ENCODE data around the gene EIF4G3. TPM values are rescaled to one million over a fixed set of nuclear protein-coding genes. Genes with fewer than 3 reads are reported as not detected.
"Not testable (repeated sequence)": the region's sequence is repeated elsewhere in the genome, so short reads cannot be mapped to it uniquely, and the experiment has no call there.

Gene EIF4G3
- total and polyA plus RNA-seq, 3 experiments from 2014 or later: 13.0 to 51.3 (median 46.8) TPM

DNA sequence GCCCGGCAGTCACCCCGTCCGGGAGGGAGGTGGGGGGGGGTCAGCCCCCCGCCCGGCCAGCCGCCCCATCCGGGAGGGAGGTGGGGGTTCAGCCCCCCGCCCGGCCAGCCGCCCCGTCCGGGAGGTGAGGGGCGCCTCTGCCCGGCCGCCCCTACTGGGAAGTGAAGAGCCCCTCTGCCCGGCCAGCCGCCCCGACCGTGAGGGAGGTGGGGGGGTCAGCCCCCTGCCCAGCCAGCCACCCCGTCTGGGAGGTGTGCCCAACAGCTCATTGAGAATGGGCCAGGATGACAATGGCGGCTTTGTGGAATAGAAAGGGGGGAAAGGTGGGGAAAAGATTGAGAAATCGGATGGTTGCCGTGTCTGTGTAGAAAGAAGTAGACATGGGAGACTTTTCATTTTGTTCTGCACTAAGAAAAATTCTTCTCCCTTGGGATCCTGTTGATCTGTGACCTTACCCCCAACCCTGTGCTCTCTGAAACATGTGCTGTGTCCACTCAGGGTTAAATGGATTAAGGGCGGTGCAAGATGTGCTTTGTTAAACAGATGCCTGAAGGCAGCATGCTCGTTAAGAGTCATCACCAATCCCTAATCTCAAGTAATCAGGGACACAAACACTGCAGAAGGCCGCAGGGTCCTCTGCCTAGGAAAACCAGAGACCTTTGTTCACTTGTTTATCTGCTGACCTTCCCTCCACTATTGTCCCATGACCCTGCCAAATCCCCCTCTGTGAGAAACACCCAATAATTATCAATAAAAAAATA is 152.4 kb downstream of the EIF4G3 start:
- DNase-seq; POLR2A ChIA-PET; H3K27ac ChIP-seq (ENCODE audit: low read depth, low read length): not testable (repeated sequence)

DNA sequence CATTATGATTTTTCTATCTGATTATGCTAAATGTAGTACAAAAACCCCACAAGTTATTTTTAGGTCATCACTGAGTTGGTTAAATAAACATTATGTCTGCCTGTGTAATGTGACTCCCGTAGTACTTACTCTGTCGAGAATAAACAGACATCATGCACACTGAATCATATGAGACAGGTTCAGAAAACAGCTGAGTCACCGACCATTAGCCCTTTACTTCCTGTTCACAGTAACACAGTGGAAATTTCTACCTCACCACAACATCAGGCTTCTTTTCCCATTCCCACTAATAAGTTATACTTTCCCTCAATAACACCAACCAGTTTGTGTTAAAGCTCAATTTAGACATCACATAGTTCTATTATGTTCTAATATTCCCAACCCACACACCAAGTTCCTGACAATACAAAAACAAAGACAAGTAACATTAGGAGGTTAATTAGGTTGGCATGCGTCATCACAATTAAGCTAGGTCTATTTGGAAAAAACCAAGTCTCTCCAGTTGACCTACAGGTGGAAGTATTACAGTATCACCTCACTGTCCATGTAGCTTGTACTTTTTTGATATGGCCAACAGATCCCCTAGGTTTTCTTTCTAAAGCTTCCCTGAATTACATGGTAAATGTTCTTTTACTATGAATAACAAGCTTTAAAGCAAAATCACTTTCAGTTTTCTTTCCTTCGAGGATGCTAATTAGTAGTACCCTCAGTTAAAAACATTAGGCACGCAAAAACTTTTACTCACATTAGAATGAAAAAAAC is 154.2 kb downstream of the EIF4G3 start:
- Mint-ChIP-seq H3K27me3 (no peaks in the 10 kb centered on the region), H3K9me3 (no peaks in the 10 kb centered on the region), H3K36me3 (no peaks in the 10 kb centered on the region), H3K27ac (peak overlapping the region; percentile 51 to 91 (median 84)), H3K4me1 (peaks cover 19 to 35% (median 33%) of the 10 kb centered on the region in 3 donors), H3K4me3 (peak overlapping the region; percentile 6 to 81 (median 74))
- peak overlapping the region; percentile 84 for H3K27ac ChIP-seq (ENCODE audit: low read depth, low read length)
- POLR2A ChIA-PET: interaction anchor here (0.6 to 1.4 kb wide), 2 partner anchors 19 to 235 kb away, joined by 3 to 6 read pairs; partner anchors contain the start of gene HP1BP3
- CTCF ChIA-PET: interaction anchor here (0.7 kb wide), 1 partner anchor 173 kb away, joined by 3 read pairs; no protein-coding TSS in a partner anchor
- DNase-seq: peak in 2 of 5 donors; percentile 15 to 54
- no peaks in the 10 kb centered on the region for H3K27me3 ChIP-seq (ENCODE audit: insufficient read depth, low read length, poor library complexity, severe bottlenecking)
- peaks cover 12% of the 10 kb centered on the region for H3K4me1 ChIP-seq (ENCODE audit: insufficient read depth, low read length)
- H3K36me3 ChIP-seq (ENCODE audit: insufficient read depth, low read length): no peaks in the 10 kb centered on the region
- no peaks in the 10 kb centered on the region for H3K9me3 ChIP-seq (ENCODE audit: low read length)
- peak overlapping the region; percentile 0 for H3K4me3 ChIP-seq (ENCODE audit: low read length)

More for the DNA sequence above, 152.4 kb downstream of the EIF4G3 start:
- CTCF ChIA-PET; H3K27me3 Mint-ChIP-seq; H3K9me3 ChIP-seq (ENCODE audit: low read length); H3K4me3 Mint-ChIP-seq; H3K36me3 Mint-ChIP-seq; H3K27ac Mint-ChIP-seq; H3K27me3 ChIP-seq (ENCODE audit: insufficient read depth, low read length, poor library complexity, severe bottlenecking); H3K9me3 Mint-ChIP-seq; H3K4me3 ChIP-seq (ENCODE audit: low read length); H3K36me3 ChIP-seq (ENCODE audit: insufficient read depth, low read length): not testable (repeated sequence)
- H3K4me1 ChIP-seq (ENCODE audit: insufficient read depth, low read length): peaks cover 12% of the 10 kb centered on the region
- H3K4me1 Mint-ChIP-seq: peaks cover 20 to 40% (median 37%) of the 10 kb centered on the region in 3 donors

DNA sequence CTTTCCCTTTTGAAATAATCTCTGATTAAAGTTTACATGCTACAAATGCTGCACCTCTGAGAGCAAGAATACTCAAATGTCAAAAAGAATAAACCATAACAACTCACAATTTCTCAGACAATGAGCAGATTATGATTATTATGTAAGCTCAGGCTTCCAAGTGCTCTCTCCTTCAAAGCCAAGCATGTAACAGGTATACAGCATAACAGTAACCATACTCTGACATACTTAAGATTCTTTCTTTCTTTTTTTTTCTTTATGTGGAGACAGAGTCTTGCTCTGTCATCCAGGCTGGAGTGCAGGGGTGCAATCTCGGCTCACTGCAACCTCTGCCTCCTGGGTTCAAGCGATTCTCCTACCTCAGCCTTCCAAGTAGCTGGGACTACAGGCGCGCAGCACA is 155.4 kb downstream of the EIF4G3 start:
- CTCF ChIA-PET: no interaction called here
- H3K27ac Mint-ChIP-seq: peak overlapping the region in 4 of 8 donors; percentile 61 to 81 (median 76)
- H3K9me3 Mint-ChIP-seq: no peaks in the 10 kb centered on the region

DNA sequence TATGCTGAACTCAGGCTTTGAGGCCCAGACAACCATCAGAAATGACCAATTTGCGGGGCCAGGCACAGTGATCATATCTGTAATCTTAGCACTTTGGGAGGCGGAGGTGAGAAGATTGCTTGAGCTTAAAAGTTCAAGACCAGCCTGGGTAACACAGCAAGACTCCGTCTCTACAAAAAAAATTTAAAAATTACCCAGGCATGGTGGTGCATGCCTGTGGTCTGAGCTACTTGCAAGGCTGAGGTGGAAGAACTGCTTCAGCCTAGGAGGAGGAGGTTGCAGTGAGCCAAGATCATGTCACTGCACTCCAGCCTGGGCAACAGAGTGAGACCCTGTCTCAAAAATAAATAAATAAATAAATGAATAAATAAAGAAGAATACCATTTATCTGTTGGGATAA is 156.5 kb downstream of the EIF4G3 start:
- Histone ChIP-seq H3K4me1 (ENCODE audit: insufficient read depth, low read length) (peaks cover 12% of the 10 kb centered on the region), H3K27me3 (ENCODE audit: insufficient read depth, low read length, poor library complexity, severe bottlenecking) (no peaks in the 10 kb centered on the region), H3K9me3 (ENCODE audit: low read length) (no peaks in the 10 kb centered on the region), H3K27ac (ENCODE audit: low read depth, low read length) (no peak overlapping the region), H3K36me3 (ENCODE audit: insufficient read depth, low read length) (no peaks in the 10 kb centered on the region), H3K4me3 (ENCODE audit: low read length) (no peak overlapping the region)
- no peaks in the 10 kb centered on the region for H3K9me3 Mint-ChIP-seq
- peaks cover 0 to 3% (median 0%) of the 10 kb centered on the region in 3 donors for H3K36me3 Mint-ChIP-seq
- H3K27ac Mint-ChIP-seq: peak overlapping the region in 1 of 8 donors; percentile 13
- CTCF ChIA-PET: no interaction called here
- POLR2A ChIA-PET: no interaction called here
- DNase-seq: no peak
- H3K4me1 Mint-ChIP-seq: peaks cover 22 to 29% (median 28%) of the 10 kb centered on the region in 3 donors
- no peaks in the 10 kb centered on the region for H3K27me3 Mint-ChIP-seq
- H3K4me3 Mint-ChIP-seq: no peak overlapping the region

More for the DNA sequence above, 155.4 kb downstream of the EIF4G3 start:
- H3K4me1 ChIP-seq (ENCODE audit: insufficient read depth, low read length): peaks cover 12% of the 10 kb centered on the region
- H3K36me3 ChIP-seq (ENCODE audit: insufficient read depth, low read length): no peaks in the 10 kb centered on the region
- H3K9me3 ChIP-seq (ENCODE audit: low read length): no peaks in the 10 kb centered on the region
- H3K4me3 ChIP-seq (ENCODE audit: low read length): no peak overlapping the region
- H3K4me1 Mint-ChIP-seq: peaks cover 19 to 33% (median 33%) of the 10 kb centered on the region in 3 donors
- no peaks in the 10 kb centered on the region for H3K36me3 Mint-ChIP-seq
- H3K4me3 Mint-ChIP-seq: no peak overlapping the region
- DNase-seq: no peak
- POLR2A ChIA-PET: no interaction called here
- no peaks in the 10 kb centered on the region for H3K27me3 ChIP-seq (ENCODE audit: insufficient read depth, low read length, poor library complexity, severe bottlenecking)
- H3K27me3 Mint-ChIP-seq: no peaks in the 10 kb centered on the region
- H3K27ac ChIP-seq (ENCODE audit: low read depth, low read length): peak overlapping the region; percentile 84

DNA sequence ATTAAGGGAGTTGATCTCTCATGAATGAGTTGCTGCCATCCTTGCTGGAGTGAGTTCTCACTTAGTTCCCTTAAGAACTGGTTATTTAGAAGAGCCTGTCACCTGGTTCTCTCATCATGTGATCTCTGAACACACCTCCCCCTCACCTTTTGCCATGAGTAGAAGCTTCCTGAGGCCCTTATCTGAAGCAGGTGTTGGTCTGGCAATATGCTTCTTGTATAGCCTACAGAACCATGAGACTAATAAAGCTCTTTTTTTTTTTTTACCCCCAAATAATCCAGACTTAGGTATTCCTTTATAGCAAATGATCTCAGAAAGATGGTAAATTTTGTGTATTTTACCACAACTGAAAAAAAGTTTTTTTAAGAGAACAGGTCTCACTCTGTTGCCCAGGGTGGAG is 158.0 kb downstream of the EIF4G3 start:
- no peak overlapping the region for H3K4me3 ChIP-seq (ENCODE audit: low read length)
- Mint-ChIP-seq H3K27me3 (no peaks in the 10 kb centered on the region), H3K36me3 (peaks cover 0 to 5% (median 5%) of the 10 kb centered on the region in 3 donors), H3K4me3 (no peak overlapping the region), H3K27ac (no peak overlapping the region), H3K9me3 (no peaks in the 10 kb centered on the region), H3K4me1 (peaks cover 27 to 28% (median 27%) of the 10 kb centered on the region in 3 donors)
- peaks cover 12% of the 10 kb centered on the region for H3K4me1 ChIP-seq (ENCODE audit: insufficient read depth, low read length)
- H3K36me3 ChIP-seq (ENCODE audit: insufficient read depth, low read length): no peaks in the 10 kb centered on the region
- DNase-seq: no peak
- H3K9me3 ChIP-seq (ENCODE audit: low read length): no peaks in the 10 kb centered on the region
- no peaks in the 10 kb centered on the region for H3K27me3 ChIP-seq (ENCODE audit: insufficient read depth, low read length, poor library complexity, severe bottlenecking)
- POLR2A ChIA-PET: no interaction called here
- CTCF ChIA-PET: interaction anchor here (1.2 kb wide), 1 partner anchor 18 kb away, joined by 3 read pairs; no protein-coding TSS in a partner anchor
- no peak overlapping the region for H3K27ac ChIP-seq (ENCODE audit: low read depth, low read length)

DNA sequence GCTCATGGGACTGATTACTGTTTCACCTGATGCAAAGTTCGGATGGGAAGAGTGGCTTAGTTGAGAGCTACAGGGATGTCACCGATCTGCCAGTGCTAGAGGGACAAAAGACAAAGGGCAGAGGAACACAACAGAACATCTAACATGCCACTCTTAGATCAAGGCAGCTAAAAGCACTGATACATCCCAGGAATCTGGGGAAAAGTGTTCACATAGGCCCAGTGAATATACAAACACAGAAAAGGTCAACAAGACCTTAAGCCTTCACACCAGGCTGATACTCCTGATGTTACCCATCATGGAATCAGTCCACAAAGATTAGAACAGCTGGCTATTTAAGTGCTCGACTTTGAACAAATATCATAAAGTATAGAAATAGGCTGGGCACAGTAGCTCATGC is 163.2 kb downstream of the EIF4G3 start:
- Mint-ChIP-seq H3K27me3 (peaks cover 0 to 3% of the 10 kb centered on the region in 2 donors), H3K9me3 (no peaks in the 10 kb centered on the region), H3K36me3 (peaks cover 4 to 9% (median 5%) of the 10 kb centered on the region in 3 donors), H3K4me1 (peaks cover 1 to 14% (median 13%) of the 10 kb centered on the region in 3 donors), H3K4me3 (no peak overlapping the region), H3K27ac (no peak overlapping the region)
- Histone ChIP-seq H3K36me3 (ENCODE audit: insufficient read depth, low read length) (no peaks in the 10 kb centered on the region), H3K4me1 (ENCODE audit: insufficient read depth, low read length) (no peaks in the 10 kb centered on the region), H3K27ac (ENCODE audit: low read depth, low read length) (no peak overlapping the region), H3K4me3 (ENCODE audit: low read length) (no peak overlapping the region), H3K27me3 (ENCODE audit: insufficient read depth, low read length, poor library complexity, severe bottlenecking) (no peaks in the 10 kb centered on the region), H3K9me3 (ENCODE audit: low read length) (no peaks in the 10 kb centered on the region)
- ChIA-PET CTCF (interaction anchor here (1.0 to 1.2 kb wide), 2 partner anchors 12 to 41 kb away, joined by 3 read pairs; no protein-coding TSS in a partner anchor), POLR2A (no interaction called here)
- no peak for DNase-seq

DNA sequence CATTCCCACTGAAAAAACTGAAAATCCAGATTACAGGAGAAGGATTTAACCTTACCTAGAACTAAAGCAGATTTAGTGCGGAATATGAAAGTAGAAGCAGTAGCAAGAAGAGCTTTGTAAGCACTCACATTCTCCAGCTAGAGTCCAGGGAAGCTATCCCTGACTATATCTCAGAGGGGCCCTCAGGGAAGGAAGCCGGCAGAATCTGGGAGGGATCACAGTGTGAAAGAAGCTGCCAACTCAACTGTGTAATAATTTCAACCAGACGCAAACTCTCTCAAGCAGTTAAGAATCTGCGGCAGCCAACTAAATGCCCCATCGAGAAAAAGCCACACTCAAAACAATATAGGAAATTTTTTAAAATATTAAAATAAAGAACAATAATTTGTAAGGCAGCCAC is 163.8 kb downstream of the EIF4G3 start:
- no peak overlapping the region for H3K4me3 ChIP-seq (ENCODE audit: low read length)
- Mint-ChIP-seq H3K27ac (peak overlapping the region in 1 of 8 donors; percentile 23), H3K27me3 (peaks cover 0 to 3% of the 10 kb centered on the region in 2 donors), H3K36me3 (peaks cover 4 to 9% (median 5%) of the 10 kb centered on the region in 3 donors), H3K4me1 (peaks cover 0 to 13% (median 13%) of the 10 kb centered on the region in 3 donors), H3K9me3 (no peaks in the 10 kb centered on the region), H3K4me3 (no peak overlapping the region)
- POLR2A ChIA-PET: no interaction called here
- CTCF ChIA-PET: no interaction called here
- H3K4me1 ChIP-seq (ENCODE audit: insufficient read depth, low read length): no peaks in the 10 kb centered on the region
- no peak overlapping the region for H3K27ac ChIP-seq (ENCODE audit: low read depth, low read length)
- no peak for DNase-seq
- H3K9me3 ChIP-seq (ENCODE audit: low read length): no peaks in the 10 kb centered on the region
- no peaks in the 10 kb centered on the region for H3K27me3 ChIP-seq (ENCODE audit: insufficient read depth, low read length, poor library complexity, severe bottlenecking)
- H3K36me3 ChIP-seq (ENCODE audit: insufficient read depth, low read length): no peaks in the 10 kb centered on the region

DNA sequence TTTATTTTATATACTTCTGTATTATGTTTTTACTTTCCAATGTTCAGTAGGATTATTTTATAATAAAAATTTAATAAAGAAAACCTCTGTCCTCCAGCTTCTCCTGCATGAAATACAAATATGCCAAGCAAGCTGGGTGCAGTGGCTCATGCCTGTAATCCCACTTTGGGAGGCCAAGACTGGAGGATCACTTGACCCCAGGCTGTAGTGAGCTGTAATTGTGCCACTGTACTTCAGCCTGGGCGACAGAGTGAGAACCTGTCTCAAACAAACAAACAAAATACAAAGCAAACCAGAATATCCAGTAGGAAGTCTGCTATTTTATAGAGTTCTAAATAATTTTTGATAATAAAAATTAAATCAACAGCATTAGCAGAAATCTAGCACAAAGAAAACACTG is 168.8 kb downstream of the EIF4G3 start:
- no peak overlapping the region for H3K4me3 ChIP-seq (ENCODE audit: low read length)
- CTCF ChIA-PET: no interaction called here
- no peaks in the 10 kb centered on the region for H3K9me3 ChIP-seq (ENCODE audit: low read length)
- Mint-ChIP-seq H3K27me3 (no peaks in the 10 kb centered on the region), H3K4me3 (no peak overlapping the region), H3K27ac (no peak overlapping the region), H3K36me3 (peaks cover 0 to 1% (median 0%) of the 10 kb centered on the region in 3 donors), H3K4me1 (peaks cover 0 to 4% (median 0%) of the 10 kb centered on the region in 3 donors), H3K9me3 (no peaks in the 10 kb centered on the region)
- H3K4me1 ChIP-seq (ENCODE audit: insufficient read depth, low read length): no peaks in the 10 kb centered on the region
- H3K36me3 ChIP-seq (ENCODE audit: insufficient read depth, low read length): no peaks in the 10 kb centered on the region
- DNase-seq: no peak
- POLR2A ChIA-PET: no interaction called here
- H3K27ac ChIP-seq (ENCODE audit: low read depth, low read length): no peak overlapping the region
- H3K27me3 ChIP-seq (ENCODE audit: insufficient read depth, low read length, poor library complexity, severe bottlenecking): no peaks in the 10 kb centered on the region
